Panc1 (cell line): ENCODE data around the gene SH2D5. TPM values are rescaled to one million over a fixed set of nuclear protein-coding genes. Genes with fewer than 3 reads are reported as not detected.

Source experiments
- ATAC-seq: fragments of 200-7000 bp; cut with Tn5 transposase; 2 replicates; pipeline ENCODE4 v1.9.1; 2020; ENCODE audit warnings: mild to moderate bottlenecking, moderate library complexity
- BruUV-seq: library from RNA; stranded (reverse); fragments of 400-500 nt; replicated peaks from 2 replicates; lab custom pipeline; 2021; lab: Mats Ljungman, UMichigan
- CTCF ChIA-PET: fragments of 300-600 bp; sonication (Branson Sonifier 250); formaldehyde crosslinking; loops from one replicate; lab custom pipeline; 2022; ENCODE audit warnings: antibody characterized with exemption; lab: Charles Lee
- POLR2A ChIA-PET: fragments of 300-600 bp; sonication (Branson Sonifier 250); formaldehyde crosslinking; loops from one replicate; lab custom pipeline; 2022; ENCODE audit warnings: antibody characterized with exemption; lab: Charles Lee
- DNase-seq: peaks from one replicate; pipeline ENCODE4 v3.0.0-alpha.2; 2010; ENCODE audit warnings: low read depth, low spot score
- H3K27ac ChIP-seq: 2 replicates; pipeline ENCODE4 v1.5.1; 2011; ENCODE audit warnings: mild to moderate bottlenecking, low read length, inconsistent platforms
- H3K27me3 ChIP-seq: fragments of 200-500 bp; sonication (Bioruptor generic); 2 replicates; pipeline ENCODE4 v1.6.0; 2014; ENCODE audit warnings: low read length, inconsistent platforms; ENCODE audit not compliant: control insufficient read depth, insufficient read depth
- H3K36me3 ChIP-seq: fragments of 200-500 bp; sonication (Bioruptor generic); 2 replicates; pipeline ENCODE4 v1.5.1; 2014; ENCODE audit warnings: inconsistent platforms, mild to moderate bottlenecking, low read length, moderate library complexity; ENCODE audit not compliant: control insufficient read depth, insufficient read depth
- H3K4me1 ChIP-seq: 2 replicates; pipeline ENCODE4 v1.5.1; 2011; ENCODE audit warnings: inconsistent platforms, mild to moderate bottlenecking, low read length, moderate library complexity; ENCODE audit not compliant: control insufficient read depth, insufficient read depth
- H3K4me3 ChIP-seq, 2 experiments: 2 replicates each; pipeline ENCODE4 v1.5.1; 2011 to 2012; ENCODE audit warnings: low read depth in 2 of 2, low read length in 2 of 2, mild to moderate bottlenecking in 2 of 2, inconsistent platforms in 1 of 2, moderate library complexity in 1 of 2
- H3K9me3 ChIP-seq: fragments of 200-500 bp; sonication (Bioruptor generic); 2 replicates; pipeline ENCODE4 v1.5.1; 2014; ENCODE audit warnings: low read depth, mild to moderate bottlenecking, inconsistent platforms, low read length, moderate library complexity; ENCODE audit not compliant: control insufficient read depth, insufficient read depth
- CTCF ChIP-seq: fragments of 450-650 bp; IDR thresholded peaks from 2 replicates; pipeline ENCODE4 v1.5.1; 2017; ENCODE audit warnings: mild to moderate bottlenecking
- POLR2AphosphoS5 ChIP-seq: IDR thresholded peaks from 2 replicates; pipeline ENCODE4 v1.6.1; 2012; ENCODE audit warnings: mild to moderate bottlenecking, low read depth, low read length, moderate library complexity
- SIN3A ChIP-seq: IDR thresholded peaks from 2 replicates; pipeline ENCODE4 v1.6.1; 2012; ENCODE audit warnings: low read depth, mild to moderate bottlenecking, low read length, moderate library complexity, borderline replicate concordance; ENCODE audit not compliant: insufficient read depth
- TCF7L2 ChIP-seq: IDR thresholded peaks from 2 replicates; pipeline ENCODE4 v1.6.1; 2011; ENCODE audit warnings: mild to moderate bottlenecking, low read depth, low read length, inconsistent platforms
- in situ Hi-C: cut with HindIII; loops from 2 replicates; pipeline ENCODE4 v1.10.0; 2016; ENCODE audit warnings: low sequenced_read_pairs, low pct_unique_long_range_greater_than_20kb
- intact Hi-C: fragments of 100-400 bp; cut with micrococcal nuclease; formaldehyde crosslinking; loops from one replicate; pipeline ENCODE4 v1.10.0; 2022; ENCODE audit not compliant: unreplicated experiment
- total RNA-seq: library from RNA; stranded (reverse); gene quantifications from one replicate; pipeline ENCODE4 v1.2.1, GENCODE V29; 2021; ENCODE audit not compliant: unreplicated experiment
- TF ChIP-seq, protein P1 (sequence below), 2 experiments: IDR thresholded peaks; 2 replicates each; pipeline ENCODE4 v1.6.1; 2011 to 2012; ENCODE audit warnings: low read depth in 2 of 2, control low read depth in 1 of 2, low read length in 1 of 2, mild to moderate bottlenecking in 1 of 2, moderate library complexity in 1 of 2; ENCODE audit not compliant: insufficient read depth in 1 of 2

Gene SH2D5
- total RNA-seq, 1 experiment from 2014 or later, result 23.3 TPM

- no peaks in the 10 kb centered on the region for H3K9me3 ChIP-seq
- CTCF ChIA-PET, result interaction anchor here (0.6 kb wide), 1 partner anchor 8 kb away, joined by 8 read pairs; no protein-coding TSS in a partner anchor
- in situ Hi-C loops, result no loop called here
Observed at GRCh38 chr1:20681999-20682398, 50.5 kb downstream of the SH2D5 start.

DNA sequence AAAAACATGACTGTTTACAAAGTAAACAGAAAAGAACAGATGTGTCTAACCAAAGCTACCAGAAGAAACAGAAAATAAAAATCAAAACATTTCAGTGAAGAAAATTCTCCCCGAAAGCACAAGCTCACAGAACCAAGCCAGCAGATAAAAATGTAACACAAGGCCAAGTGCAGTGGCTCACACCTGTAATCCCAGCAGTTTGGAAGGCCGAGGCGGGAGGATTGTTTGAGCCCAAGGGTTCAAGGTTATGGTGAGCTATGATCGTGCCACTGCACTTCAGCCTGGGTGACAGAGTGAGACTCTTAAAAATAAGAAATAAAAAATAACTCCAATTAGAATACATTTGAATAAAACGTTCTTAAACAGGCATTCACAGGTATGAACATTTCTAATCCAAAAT lies 52.2 kb downstream of the SH2D5 start:
- POLR2A ChIA-PET, result no interaction called here
- H3K27ac ChIP-seq, result no peak overlapping the region
- ATAC-seq (no peak), DNase-seq (no peak)
- no TSS peak for BruUV-seq
- no peaks in the 10 kb centered on the region for H3K27me3 ChIP-seq
- TF ChIP-seq TCF7L2 (no peak), POLR2AphosphoS5 (no peak), SIN3A (no peak), CTCF (no peak)
- TF ChIP-seq, protein P1, sequence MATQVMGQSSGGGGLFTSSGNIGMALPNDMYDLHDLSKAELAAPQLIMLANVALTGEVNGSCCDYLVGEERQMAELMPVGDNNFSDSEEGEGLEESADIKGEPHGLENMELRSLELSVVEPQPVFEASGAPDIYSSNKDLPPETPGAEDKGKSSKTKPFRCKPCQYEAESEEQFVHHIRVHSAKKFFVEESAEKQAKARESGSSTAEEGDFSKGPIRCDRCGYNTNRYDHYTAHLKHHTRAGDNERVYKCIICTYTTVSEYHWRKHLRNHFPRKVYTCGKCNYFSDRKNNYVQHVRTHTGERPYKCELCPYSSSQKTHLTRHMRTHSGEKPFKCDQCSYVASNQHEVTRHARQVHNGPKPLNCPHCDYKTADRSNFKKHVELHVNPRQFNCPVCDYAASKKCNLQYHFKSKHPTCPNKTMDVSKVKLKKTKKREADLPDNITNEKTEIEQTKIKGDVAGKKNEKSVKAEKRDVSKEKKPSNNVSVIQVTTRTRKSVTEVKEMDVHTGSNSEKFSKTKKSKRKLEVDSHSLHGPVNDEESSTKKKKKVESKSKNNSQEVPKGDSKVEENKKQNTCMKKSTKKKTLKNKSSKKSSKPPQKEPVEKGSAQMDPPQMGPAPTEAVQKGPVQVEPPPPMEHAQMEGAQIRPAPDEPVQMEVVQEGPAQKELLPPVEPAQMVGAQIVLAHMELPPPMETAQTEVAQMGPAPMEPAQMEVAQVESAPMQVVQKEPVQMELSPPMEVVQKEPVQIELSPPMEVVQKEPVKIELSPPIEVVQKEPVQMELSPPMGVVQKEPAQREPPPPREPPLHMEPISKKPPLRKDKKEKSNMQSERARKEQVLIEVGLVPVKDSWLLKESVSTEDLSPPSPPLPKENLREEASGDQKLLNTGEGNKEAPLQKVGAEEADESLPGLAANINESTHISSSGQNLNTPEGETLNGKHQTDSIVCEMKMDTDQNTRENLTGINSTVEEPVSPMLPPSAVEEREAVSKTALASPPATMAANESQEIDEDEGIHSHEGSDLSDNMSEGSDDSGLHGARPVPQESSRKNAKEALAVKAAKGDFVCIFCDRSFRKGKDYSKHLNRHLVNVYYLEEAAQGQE (IDR thresholded peaks at IDR 0.05; ENCODE audit: insufficient read depth in 1 of 2, low read depth in 2 of 2, low read length in 1 of 2), result no peak
- no peaks in the 10 kb centered on the region for H3K4me1 ChIP-seq
- no peaks in the 10 kb centered on the region for H3K9me3 ChIP-seq
- intact Hi-C loops (no loop called here), in situ Hi-C loops (no loop called here)
- no peak overlapping the region for H3K4me3 ChIP-seq
- H3K36me3 ChIP-seq, result no peaks in the 10 kb centered on the region
- CTCF ChIA-PET, result no interaction called here

More at GRCh38 chr1:20681999-20682398, 50.5 kb downstream of the SH2D5 start:
- Histone ChIP-seq H3K4me1 (no peaks in the 10 kb centered on the region), H3K36me3 (no peaks in the 10 kb centered on the region), H3K27ac (no peak overlapping the region), H3K4me3 (no peak overlapping the region), H3K27me3 (no peaks in the 10 kb centered on the region)
- ATAC-seq (no peak), DNase-seq (no peak)
- TF ChIP-seq, protein P1 (IDR thresholded peaks at IDR 0.05; ENCODE audit: insufficient read depth in 1 of 2, low read depth in 2 of 2, low read length in 1 of 2), result no peak
- TF ChIP-seq POLR2AphosphoS5 (no peak), SIN3A (no peak), CTCF (no peak), TCF7L2 (no peak)
- BruUV-seq, result no TSS peak
- intact Hi-C loops, result no loop called here
- POLR2A ChIA-PET, result no interaction called here
